Fibroblast of skin of right biceps (primary cell): ENCODE results near the gene PLIN4.

Experiments used
- DNase-seq: peaks from one replicate; pipeline ENCODE4 v3.0.0-alpha.2; 2013

The PLIN4 gene

GRCh38 chr19:4524808-4525562, 6.7 kb upstream of the PLIN4 start:
- DNase-seq: peak; percentile 26

GRCh38 chr19:4523306-4524110, 5.2 kb upstream of the PLIN4 start:
- DNase-seq: no peak

- DNase-seq: no peak
These were observed 4.2 kb upstream of the PLIN4 start for GRCh38 chr19:4522291-4523002.

GRCh38 chr19:4521888-4522242, 3.6 kb upstream of the PLIN4 start:
- DNase-seq: no peak

GRCh38 chr19:4521170-4521887, 3.0 kb upstream of the PLIN4 start:
- no peak for DNase-seq

- DNase-seq: no peak
These were observed 1.4 kb upstream of the PLIN4 start for GRCh38 chr19:4519521-4520277.

GRCh38 chr19:4519172-4519496, 848 bp upstream of the PLIN4 start:
- DNase-seq: no peak

- no peak for DNase-seq
These were observed 732 bp downstream of the PLIN4 start for GRCh38 chr19:4517451-4518057.

- DNase-seq: no peak
These were observed 1.4 kb downstream of the PLIN4 start for GRCh38 chr19:4516939-4517300.

- no peak for DNase-seq
These were observed 1.9 kb downstream of the PLIN4 start for GRCh38 chr19:4516199-4516938.

GRCh38 chr19:4515732-4516131, 2.6 kb downstream of the PLIN4 start:
- DNase-seq: no peak

- DNase-seq: no peak
These were observed 5.0 kb downstream of the PLIN4 start for GRCh38 chr19:4513248-4513647.

GRCh38 chr19:4512070-4512469, 6.2 kb downstream of the PLIN4 start:
- DNase-seq: no peak

GRCh38 chr19:4511300-4512054, 6.8 kb downstream of the PLIN4 start:
- no peak for DNase-seq

- DNase-seq: no peak
These were observed 7.6 kb downstream of the PLIN4 start for GRCh38 chr19:4510435-4511255.

- no peak for DNase-seq
These were observed 9.6 kb downstream of the PLIN4 start for GRCh38 chr19:4508698-4509097.

GRCh38 chr19:4507804-4508203, 10.5 kb downstream of the PLIN4 start:
- DNase-seq: no peak

- DNase-seq: no peak
These were observed 11.2 kb downstream of the PLIN4 start for GRCh38 chr19:4507150-4507452.

GRCh38 chr19:4506449-4507149, 11.7 kb downstream of the PLIN4 start:
- DNase-seq: peak; percentile 81
